ENCODE results near the gene KNCN.

The KNCN gene

GRCh38 chr1:46546210-46546609 lies 5.2 kb downstream of the KNCN start:
- Histone ChIP-seq H3K4me3 (ENCODE audit: low read depth in 1 of 2, low read length in 2 of 2) (no peak overlapping the region), H3K36me3 (ENCODE audit: control insufficient read depth in 1 of 2, insufficient read depth in 2 of 2, low read length in 2 of 2) (no peaks in the 10 kb centered on the region), H3K27ac (ENCODE audit: low read depth, low read length) (no peak overlapping the region), H3K9ac (ENCODE audit: low read depth in 1 of 2, low read length in 2 of 2) (no peak overlapping the region), H3K9me3 (ENCODE audit: control insufficient read depth in 1 of 2, low read length in 2 of 2) (no peaks in the 10 kb centered on the region), H3K4me1 (ENCODE audit: control insufficient read depth in 1 of 2, insufficient read depth in 2 of 2, low read length in 2 of 2) (peaks cover 0 to 10% of the 10 kb centered on the region in 2 donors), H3K27me3 (ENCODE audit: control insufficient read depth in 1 of 2, insufficient read depth in 2 of 2, low read length in 2 of 2) (peaks cover 48 to 53% of the 10 kb centered on the region in 2 donors)

GRCh38 chr1:46545784-46546183 lies 5.7 kb downstream of the KNCN start:
- H3K4me3 ChIP-seq (ENCODE audit: low read depth in 1 of 2, low read length in 2 of 2) = no peak overlapping the region
- no peak overlapping the region for H3K9ac ChIP-seq (ENCODE audit: low read depth in 1 of 2, low read length in 2 of 2)
- H3K36me3 ChIP-seq (ENCODE audit: control insufficient read depth in 1 of 2, insufficient read depth in 2 of 2, low read length in 2 of 2) = no peaks in the 10 kb centered on the region
- peaks cover 46 to 49% of the 10 kb centered on the region in 2 donors for H3K27me3 ChIP-seq (ENCODE audit: control insufficient read depth in 1 of 2, insufficient read depth in 2 of 2, low read length in 2 of 2)
- peaks cover 0 to 10% of the 10 kb centered on the region in 2 donors for H3K4me1 ChIP-seq (ENCODE audit: control insufficient read depth in 1 of 2, insufficient read depth in 2 of 2, low read length in 2 of 2)
- no peaks in the 10 kb centered on the region for H3K9me3 ChIP-seq (ENCODE audit: control insufficient read depth in 1 of 2, low read length in 2 of 2)
- H3K27ac ChIP-seq (ENCODE audit: low read depth, low read length) = no peak overlapping the region

- H3K36me3 ChIP-seq (ENCODE audit: control insufficient read depth in 1 of 2, insufficient read depth in 2 of 2, low read length in 2 of 2) = no peaks in the 10 kb centered on the region
- no peak overlapping the region for H3K4me3 ChIP-seq (ENCODE audit: low read depth in 1 of 2, low read length in 2 of 2)
- H3K9me3 ChIP-seq (ENCODE audit: control insufficient read depth in 1 of 2, low read length in 2 of 2) = no peaks in the 10 kb centered on the region
- no peak overlapping the region for H3K9ac ChIP-seq (ENCODE audit: low read depth in 1 of 2, low read length in 2 of 2)
- no peak overlapping the region for H3K27ac ChIP-seq (ENCODE audit: low read depth, low read length)
- H3K4me1 ChIP-seq (ENCODE audit: control insufficient read depth in 1 of 2, insufficient read depth in 2 of 2, low read length in 2 of 2) = peaks cover 0 to 4% of the 10 kb centered on the region in 2 donors
- H3K27me3 ChIP-seq (ENCODE audit: control insufficient read depth in 1 of 2, insufficient read depth in 2 of 2, low read length in 2 of 2) = peaks cover 39 to 41% of the 10 kb centered on the region in 2 donors
Measured at GRCh38 chr1:46544561-46545240, 6.7 kb downstream of the KNCN start.

GRCh38 chr1:46543761-46544560 lies 7.5 kb downstream of the KNCN start:
- Histone ChIP-seq H3K36me3 (ENCODE audit: control insufficient read depth in 1 of 2, insufficient read depth in 2 of 2, low read length in 2 of 2) (no peaks in the 10 kb centered on the region), H3K27me3 (ENCODE audit: control insufficient read depth in 1 of 2, insufficient read depth in 2 of 2, low read length in 2 of 2) (peaks cover 32 to 39% of the 10 kb centered on the region in 2 donors), H3K27ac (ENCODE audit: low read depth, low read length) (no peak overlapping the region), H3K9ac (ENCODE audit: low read depth in 1 of 2, low read length in 2 of 2) (no peak overlapping the region), H3K4me1 (ENCODE audit: control insufficient read depth in 1 of 2, insufficient read depth in 2 of 2, low read length in 2 of 2) (no peaks in the 10 kb centered on the region), H3K4me3 (ENCODE audit: low read depth in 1 of 2, low read length in 2 of 2) (no peak overlapping the region), H3K9me3 (ENCODE audit: control insufficient read depth in 1 of 2, low read length in 2 of 2) (no peaks in the 10 kb centered on the region)

GRCh38 chr1:46543382-46543760 lies 8.1 kb downstream of the KNCN start:
- peaks cover 32 to 39% of the 10 kb centered on the region in 2 donors for H3K27me3 ChIP-seq (ENCODE audit: control insufficient read depth in 1 of 2, insufficient read depth in 2 of 2, low read length in 2 of 2)
- H3K9me3 ChIP-seq (ENCODE audit: control insufficient read depth in 1 of 2, low read length in 2 of 2) = no peaks in the 10 kb centered on the region
- H3K4me1 ChIP-seq (ENCODE audit: control insufficient read depth in 1 of 2, insufficient read depth in 2 of 2, low read length in 2 of 2) = peaks cover 3 to 5% of the 10 kb centered on the region in 2 donors
- H3K27ac ChIP-seq (ENCODE audit: low read depth, low read length) = no peak overlapping the region
- H3K4me3 ChIP-seq (ENCODE audit: low read depth in 1 of 2, low read length in 2 of 2) = no peak overlapping the region
- H3K36me3 ChIP-seq (ENCODE audit: control insufficient read depth in 1 of 2, insufficient read depth in 2 of 2, low read length in 2 of 2) = no peaks in the 10 kb centered on the region
- no peak overlapping the region for H3K9ac ChIP-seq (ENCODE audit: low read depth in 1 of 2, low read length in 2 of 2)

- H3K27ac ChIP-seq (ENCODE audit: low read depth, low read length) = no peak overlapping the region
- no peak overlapping the region for H3K9ac ChIP-seq (ENCODE audit: low read depth in 1 of 2, low read length in 2 of 2)
- H3K27me3 ChIP-seq (ENCODE audit: control insufficient read depth in 1 of 2, insufficient read depth in 2 of 2, low read length in 2 of 2) = peaks cover 18 to 29% of the 10 kb centered on the region in 2 donors
Measured at GRCh38 chr1:46539972-46540371, 11.5 kb downstream of the KNCN start.

GRCh38 chr1:46538147-46538546 lies 13.3 kb downstream of the KNCN start:
- no peak overlapping the region for H3K4me3 ChIP-seq (ENCODE audit: low read depth in 1 of 2, low read length in 2 of 2)
- no peaks in the 10 kb centered on the region for H3K36me3 ChIP-seq (ENCODE audit: control insufficient read depth in 1 of 2, insufficient read depth in 2 of 2, low read length in 2 of 2)
- peaks cover 15 to 21% of the 10 kb centered on the region in 2 donors for H3K27me3 ChIP-seq (ENCODE audit: control insufficient read depth in 1 of 2, insufficient read depth in 2 of 2, low read length in 2 of 2)
- H3K9me3 ChIP-seq (ENCODE audit: control insufficient read depth in 1 of 2, low read length in 2 of 2) = no peaks in the 10 kb centered on the region
- H3K27ac ChIP-seq (ENCODE audit: low read depth, low read length) = no peak overlapping the region
- no peak overlapping the region for H3K9ac ChIP-seq (ENCODE audit: low read depth in 1 of 2, low read length in 2 of 2)
- peaks cover 10 to 11% of the 10 kb centered on the region in 2 donors for H3K4me1 ChIP-seq (ENCODE audit: control insufficient read depth in 1 of 2, insufficient read depth in 2 of 2, low read length in 2 of 2)

More at GRCh38 chr1:46539972-46540371, 11.5 kb downstream of the KNCN start:
- H3K36me3 ChIP-seq (ENCODE audit: control insufficient read depth in 1 of 2, insufficient read depth in 2 of 2, low read length in 2 of 2) = no peaks in the 10 kb centered on the region
- no peaks in the 10 kb centered on the region for H3K9me3 ChIP-seq (ENCODE audit: control insufficient read depth in 1 of 2, low read length in 2 of 2)
- no peak overlapping the region for H3K4me3 ChIP-seq (ENCODE audit: low read depth in 1 of 2, low read length in 2 of 2)
- peaks cover 6 to 11% of the 10 kb centered on the region in 2 donors for H3K4me1 ChIP-seq (ENCODE audit: control insufficient read depth in 1 of 2, insufficient read depth in 2 of 2, low read length in 2 of 2)

- H3K9ac ChIP-seq (ENCODE audit: low read depth in 1 of 2, low read length in 2 of 2) = no peak overlapping the region
- H3K36me3 ChIP-seq (ENCODE audit: control insufficient read depth in 1 of 2, insufficient read depth in 2 of 2, low read length in 2 of 2) = no peaks in the 10 kb centered on the region
- H3K9me3 ChIP-seq (ENCODE audit: control insufficient read depth in 1 of 2, low read length in 2 of 2) = no peaks in the 10 kb centered on the region
- peaks cover 15 to 21% of the 10 kb centered on the region in 2 donors for H3K27me3 ChIP-seq (ENCODE audit: control insufficient read depth in 1 of 2, insufficient read depth in 2 of 2, low read length in 2 of 2)
- no peak overlapping the region for H3K27ac ChIP-seq (ENCODE audit: low read depth, low read length)
- no peak overlapping the region for H3K4me3 ChIP-seq (ENCODE audit: low read depth in 1 of 2, low read length in 2 of 2)
- peaks cover 10 to 11% of the 10 kb centered on the region in 2 donors for H3K4me1 ChIP-seq (ENCODE audit: control insufficient read depth in 1 of 2, insufficient read depth in 2 of 2, low read length in 2 of 2)
Measured at GRCh38 chr1:46537651-46538050, 13.8 kb downstream of the KNCN start.

GRCh38 chr1:46536527-46536926 lies 14.9 kb downstream of the KNCN start:
- Histone ChIP-seq H3K9me3 (ENCODE audit: control insufficient read depth in 1 of 2, low read length in 2 of 2) (no peaks in the 10 kb centered on the region), H3K9ac (ENCODE audit: low read depth in 1 of 2, low read length in 2 of 2) (no peak overlapping the region), H3K27me3 (ENCODE audit: control insufficient read depth in 1 of 2, insufficient read depth in 2 of 2, low read length in 2 of 2) (peaks cover 18 to 22% of the 10 kb centered on the region in 2 donors), H3K4me3 (ENCODE audit: low read depth in 1 of 2, low read length in 2 of 2) (no peak overlapping the region), H3K4me1 (ENCODE audit: control insufficient read depth in 1 of 2, insufficient read depth in 2 of 2, low read length in 2 of 2) (peaks cover 10 to 11% of the 10 kb centered on the region in 2 donors), H3K27ac (ENCODE audit: low read depth, low read length) (no peak overlapping the region), H3K36me3 (ENCODE audit: control insufficient read depth in 1 of 2, insufficient read depth in 2 of 2, low read length in 2 of 2) (no peaks in the 10 kb centered on the region)

GRCh38 chr1:46535063-46535462 lies 16.4 kb downstream of the KNCN start:
- no peak overlapping the region for H3K9ac ChIP-seq (ENCODE audit: low read depth in 1 of 2, low read length in 2 of 2)
- H3K27ac ChIP-seq (ENCODE audit: low read depth, low read length) = no peak overlapping the region
- peaks cover 22 to 23% of the 10 kb centered on the region in 2 donors for H3K27me3 ChIP-seq (ENCODE audit: control insufficient read depth in 1 of 2, insufficient read depth in 2 of 2, low read length in 2 of 2)
- H3K4me1 ChIP-seq (ENCODE audit: control insufficient read depth in 1 of 2, insufficient read depth in 2 of 2, low read length in 2 of 2) = peaks cover 10 to 11% of the 10 kb centered on the region in 2 donors
- no peaks in the 10 kb centered on the region for H3K36me3 ChIP-seq (ENCODE audit: control insufficient read depth in 1 of 2, insufficient read depth in 2 of 2, low read length in 2 of 2)
- no peaks in the 10 kb centered on the region for H3K9me3 ChIP-seq (ENCODE audit: control insufficient read depth in 1 of 2, low read length in 2 of 2)
- H3K4me3 ChIP-seq (ENCODE audit: low read depth in 1 of 2, low read length in 2 of 2) = no peak overlapping the region
